NCI-H2171 (cell line): Measurements from ENCODE around the gene CDK3.
A peak's percentile ranks its signal among the peaks of the same experiment; 100 is the strongest.

Source experiments
- DNase-seq: peaks from one replicate; lab custom pipeline; 2025; lab: John Stamatoyannopoulos, UW

Gene CDK3

DNA sequence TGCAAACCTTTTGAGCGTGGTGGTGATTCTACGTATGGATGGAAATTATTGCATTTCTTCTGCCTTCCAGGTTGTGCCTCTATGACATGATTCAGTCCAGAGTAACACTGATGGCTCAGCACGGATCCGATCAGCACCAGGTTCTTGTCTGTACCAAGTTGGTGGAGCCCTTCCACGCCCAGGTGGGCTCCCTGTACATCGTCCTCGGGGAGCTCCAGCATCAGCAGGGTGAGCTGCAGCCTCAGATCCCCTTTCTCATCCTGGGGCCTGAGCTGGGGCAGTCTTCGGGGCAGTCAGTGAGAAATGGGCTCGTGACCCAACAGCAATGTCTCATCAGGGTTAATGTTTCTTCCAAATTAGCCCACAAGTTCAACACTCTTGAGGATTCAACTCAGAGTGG, 9.3 kb upstream of the CDK3 start:
- no peak for DNase-seq

DNA sequence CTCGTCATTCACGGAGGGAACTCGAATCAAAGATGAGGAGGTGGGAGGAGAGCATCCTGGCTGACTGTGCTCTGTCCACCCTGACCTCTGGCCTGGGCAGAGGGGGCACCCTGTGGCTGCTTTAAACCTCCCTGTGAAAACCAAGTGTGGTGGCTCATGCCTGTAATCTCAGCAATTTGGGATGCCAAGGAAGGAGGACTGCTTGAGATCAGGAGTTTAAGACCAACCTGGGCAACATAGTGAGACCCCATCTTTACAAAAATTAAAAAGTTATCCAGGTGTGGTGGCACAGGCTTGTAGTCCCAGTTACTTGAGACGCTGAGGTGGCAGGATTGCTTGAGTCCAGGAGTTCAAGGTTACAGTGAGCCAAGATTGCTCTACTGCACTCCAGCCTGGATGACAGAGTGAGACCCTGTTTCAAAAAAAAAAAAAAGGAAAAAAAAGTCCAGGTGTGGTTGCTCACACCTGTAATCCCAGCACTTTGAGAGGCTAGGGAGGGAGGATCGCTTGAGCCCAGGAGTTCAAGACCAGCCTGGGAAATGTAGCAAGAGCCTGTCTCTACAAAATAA, 5.8 kb upstream of the CDK3 start:
- no peak for DNase-seq

DNA sequence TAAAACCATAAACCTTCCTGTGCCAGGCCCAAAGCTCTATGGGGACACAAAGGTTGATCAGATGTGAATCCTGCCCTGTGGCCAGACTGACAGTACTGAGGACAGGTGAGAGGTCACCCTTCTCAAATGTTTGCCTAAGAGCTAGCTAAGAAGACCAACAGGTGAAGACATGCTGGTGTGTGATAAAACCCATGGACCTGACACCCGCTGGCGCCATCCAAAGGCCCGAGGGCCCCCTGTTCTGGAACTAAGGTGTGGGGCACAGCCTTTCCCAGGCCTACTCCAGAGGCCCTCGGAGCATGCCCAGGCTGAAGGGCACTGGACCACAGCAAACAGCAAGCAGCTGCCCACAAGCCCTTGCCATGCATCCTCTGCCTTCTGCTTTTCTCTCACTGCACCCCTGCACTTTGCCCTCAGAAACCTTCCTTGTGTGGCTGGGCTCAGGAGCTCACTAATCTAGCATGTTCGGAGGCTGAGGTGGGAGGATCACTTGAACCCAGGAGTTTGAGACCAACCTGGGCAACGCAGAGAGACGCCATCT, 5.2 kb upstream of the CDK3 start:
- no peak for DNase-seq

DNA sequence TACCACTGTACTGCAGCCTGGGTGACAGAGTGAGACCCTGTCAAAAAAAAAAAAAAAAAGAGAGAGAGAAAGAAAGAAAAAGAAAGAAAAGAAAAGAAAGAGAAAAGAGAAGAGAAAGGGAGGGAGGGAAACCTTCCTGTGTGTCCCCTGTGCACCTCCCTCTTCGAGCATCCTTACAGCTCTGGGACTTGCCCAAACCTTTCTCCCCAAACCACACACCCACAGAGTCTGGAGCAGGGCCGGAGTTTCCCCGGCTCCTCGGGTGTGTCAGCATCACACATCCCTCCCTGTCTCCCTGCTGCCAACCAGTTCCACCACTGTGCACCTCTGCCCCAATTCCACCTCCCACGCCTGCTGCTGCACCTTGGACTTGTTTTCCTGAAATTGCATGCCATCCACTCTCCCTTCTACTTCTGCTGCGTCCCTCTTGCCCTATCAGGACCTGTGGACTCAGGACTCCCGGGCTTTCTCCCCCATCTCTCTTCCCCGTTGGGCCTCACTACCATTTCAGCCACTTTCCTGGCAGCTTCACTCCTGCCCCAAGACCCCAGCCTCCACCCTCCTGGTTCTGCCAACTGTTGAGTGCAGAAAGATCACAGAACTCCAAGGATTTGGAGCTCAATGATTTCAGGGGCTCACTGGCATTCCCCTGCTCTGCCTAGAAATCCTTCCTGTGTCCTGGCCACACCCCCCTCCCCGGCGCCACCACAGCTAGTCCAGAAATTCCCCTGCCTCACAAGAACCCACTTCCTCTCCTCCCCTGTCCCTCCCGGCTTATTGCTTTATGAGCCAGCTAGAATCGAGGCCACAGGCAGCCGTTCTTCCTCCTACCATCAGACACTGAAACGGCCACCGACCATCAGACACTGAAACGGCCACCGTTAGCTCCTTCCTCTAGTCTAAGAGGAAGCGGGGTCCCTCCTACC, 3.7 kb upstream of the CDK3 start:
- DNase-seq = no peak

DNA sequence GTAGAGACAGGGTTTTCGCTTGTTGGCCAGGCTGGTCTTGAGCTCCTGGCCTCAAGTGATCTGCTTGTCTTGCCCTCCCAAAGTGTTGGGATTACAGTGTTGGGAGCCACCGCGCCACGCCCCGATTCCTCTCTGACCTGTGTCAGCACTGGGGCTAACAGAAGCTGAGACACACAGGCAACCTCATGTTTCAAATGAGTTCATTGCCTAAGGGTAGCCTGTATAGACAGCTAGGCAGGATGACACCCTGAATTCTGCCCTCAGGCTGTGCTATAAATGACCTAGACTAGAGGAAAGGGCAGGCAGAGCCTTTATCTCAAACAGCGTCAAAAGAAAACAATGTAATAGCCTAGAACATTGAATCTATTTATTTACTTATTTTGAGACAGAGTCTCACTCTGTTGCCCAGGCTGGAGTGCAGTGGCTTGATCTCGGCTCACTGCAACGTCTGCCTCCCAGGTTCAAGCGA, 2.3 kb upstream of the CDK3 start:
- DNase-seq = no peak

DNA sequence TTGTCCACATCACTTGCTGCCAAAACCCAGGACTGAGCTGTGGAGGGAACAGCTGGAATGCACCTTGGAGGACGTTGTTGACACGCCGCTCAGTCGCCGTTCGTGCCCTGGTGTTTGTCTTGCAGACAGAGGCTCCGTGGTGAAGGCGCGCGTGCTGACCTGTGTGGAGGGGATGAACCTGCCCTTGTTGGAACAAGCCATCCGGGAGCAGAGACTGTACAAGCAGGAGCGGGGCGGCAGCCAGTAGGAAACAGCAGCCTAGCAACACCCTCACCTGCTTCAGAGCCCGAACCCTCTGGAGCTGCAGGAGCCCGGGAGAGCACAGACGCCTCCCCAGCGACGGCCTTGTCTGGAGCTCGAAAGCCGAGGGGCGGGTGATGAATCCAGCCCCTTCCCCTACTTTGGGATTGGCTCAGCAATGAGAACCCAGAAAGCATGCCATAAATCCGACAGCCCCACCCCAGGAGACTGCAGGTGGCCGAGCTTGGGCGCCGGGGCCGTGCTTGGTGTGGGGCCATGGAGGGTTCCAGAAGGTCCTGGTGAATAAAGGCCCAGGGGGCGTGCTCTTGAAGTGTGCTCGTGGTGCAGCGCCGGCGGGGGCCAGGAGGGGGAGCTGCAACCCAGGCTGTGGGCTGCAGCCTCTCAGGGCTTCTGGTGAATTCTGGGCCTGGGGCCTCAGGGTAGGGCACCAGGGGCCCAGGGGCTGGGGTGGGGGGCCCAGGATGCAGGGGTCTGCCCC, 470 bp upstream of the CDK3 start:
- no peak for DNase-seq

DNA sequence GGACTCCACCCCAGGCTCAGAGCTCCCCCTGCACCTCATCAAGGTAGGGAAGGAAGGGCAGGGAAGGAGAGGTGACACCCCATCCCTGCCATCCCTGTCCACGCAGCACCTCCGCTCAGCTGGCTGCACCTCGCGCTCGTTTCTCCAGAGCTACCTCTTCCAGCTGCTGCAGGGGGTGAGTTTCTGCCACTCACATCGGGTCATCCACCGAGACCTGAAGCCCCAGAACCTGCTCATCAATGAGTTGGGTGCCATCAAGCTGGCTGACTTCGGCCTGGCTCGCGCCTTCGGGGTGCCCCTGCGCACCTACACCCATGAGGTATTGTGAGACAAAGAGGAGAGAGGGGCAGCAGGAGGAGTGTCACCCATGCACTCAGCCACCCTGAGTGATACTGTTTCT, 1.4 kb downstream of the CDK3 start:
- no peak for DNase-seq

DNA sequence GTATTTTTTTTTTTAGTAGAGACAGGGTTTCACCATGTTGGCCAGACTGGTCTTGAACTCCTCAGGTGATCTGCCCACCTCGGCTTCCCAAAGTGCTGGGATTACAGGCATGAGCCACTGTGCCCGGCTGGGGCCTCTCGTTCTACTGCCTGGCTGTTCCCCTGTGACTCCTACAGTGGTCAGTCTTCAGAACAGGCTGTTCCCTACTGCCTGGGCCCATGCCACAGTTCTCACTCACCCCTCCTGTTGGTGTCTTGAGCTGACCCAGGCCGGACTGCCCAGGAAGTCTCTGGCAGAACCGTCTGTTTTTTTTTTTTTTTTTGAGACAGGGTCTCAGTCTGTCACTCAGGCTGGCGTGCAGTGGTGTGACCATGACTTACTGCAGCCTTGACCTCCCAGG, 3.3 kb downstream of the CDK3 start:
- no peak for DNase-seq

DNA sequence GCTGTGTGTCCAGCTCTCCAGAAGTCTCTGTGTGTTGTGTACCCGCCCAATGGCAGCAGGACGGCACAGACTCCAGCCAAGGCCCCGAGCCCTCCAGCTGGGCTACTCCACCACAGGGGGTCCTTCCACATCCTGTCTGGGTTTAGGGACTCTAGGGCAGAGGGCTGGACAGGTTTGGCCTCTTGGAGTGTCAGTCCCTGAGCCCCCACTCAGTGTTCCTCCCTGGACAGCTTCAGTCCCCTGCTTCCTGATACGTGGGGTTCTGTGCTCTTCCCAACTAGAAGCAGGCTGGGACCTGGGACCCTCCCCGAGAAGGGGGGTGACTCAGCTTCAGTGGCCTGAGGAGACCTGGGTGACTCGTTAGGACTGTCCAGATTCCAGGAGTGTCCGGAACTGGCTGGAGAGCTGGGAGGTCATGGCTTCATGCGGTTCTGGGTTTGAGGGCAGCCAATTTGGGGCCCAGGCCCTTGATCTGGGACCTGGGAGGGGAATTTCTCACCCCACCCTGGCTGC, 4.2 kb downstream of the CDK3 start:
- no peak for DNase-seq

DNA sequence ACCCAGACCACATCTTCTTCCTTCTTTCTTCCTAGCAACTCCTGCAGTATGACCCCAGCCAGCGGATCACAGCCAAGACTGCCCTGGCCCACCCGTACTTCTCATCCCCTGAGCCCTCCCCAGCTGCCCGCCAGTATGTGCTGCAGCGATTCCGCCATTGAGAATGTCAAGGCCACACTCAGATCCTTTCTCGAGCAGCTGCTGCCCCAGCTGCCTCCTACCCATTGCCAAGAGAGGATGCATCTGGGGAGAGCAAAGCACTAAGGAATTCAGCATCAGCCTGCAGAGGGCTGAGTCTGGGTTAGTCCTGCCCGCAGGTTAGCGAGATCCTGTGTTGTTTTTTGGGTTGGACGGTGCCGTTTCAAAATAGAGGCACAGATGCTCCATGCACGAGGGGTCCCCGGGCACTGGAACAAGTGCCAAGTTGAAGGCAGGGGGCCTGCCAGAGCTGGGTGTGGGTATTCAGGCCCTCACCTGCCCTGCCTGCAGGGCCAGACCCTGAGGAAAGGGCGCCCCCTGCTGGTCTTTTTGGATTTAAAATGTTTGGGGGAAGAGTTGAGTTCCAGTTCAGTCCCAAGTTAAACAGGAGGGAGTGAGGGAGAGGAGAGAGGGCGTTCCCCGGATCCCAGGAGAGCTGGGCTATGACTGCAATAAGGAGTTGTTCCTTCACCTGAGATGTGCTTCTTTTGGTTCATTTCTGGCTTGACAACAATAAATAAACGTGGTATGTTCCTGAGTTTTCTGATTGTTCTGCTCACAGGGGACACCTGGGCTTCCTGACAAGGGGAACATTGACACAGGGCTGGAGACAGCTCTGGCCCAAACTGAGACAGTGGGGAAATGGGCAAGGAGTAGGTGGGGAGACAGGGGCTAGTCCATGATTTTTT, 4.9 kb downstream of the CDK3 start:
- DNase-seq = peak; percentile 82

DNA sequence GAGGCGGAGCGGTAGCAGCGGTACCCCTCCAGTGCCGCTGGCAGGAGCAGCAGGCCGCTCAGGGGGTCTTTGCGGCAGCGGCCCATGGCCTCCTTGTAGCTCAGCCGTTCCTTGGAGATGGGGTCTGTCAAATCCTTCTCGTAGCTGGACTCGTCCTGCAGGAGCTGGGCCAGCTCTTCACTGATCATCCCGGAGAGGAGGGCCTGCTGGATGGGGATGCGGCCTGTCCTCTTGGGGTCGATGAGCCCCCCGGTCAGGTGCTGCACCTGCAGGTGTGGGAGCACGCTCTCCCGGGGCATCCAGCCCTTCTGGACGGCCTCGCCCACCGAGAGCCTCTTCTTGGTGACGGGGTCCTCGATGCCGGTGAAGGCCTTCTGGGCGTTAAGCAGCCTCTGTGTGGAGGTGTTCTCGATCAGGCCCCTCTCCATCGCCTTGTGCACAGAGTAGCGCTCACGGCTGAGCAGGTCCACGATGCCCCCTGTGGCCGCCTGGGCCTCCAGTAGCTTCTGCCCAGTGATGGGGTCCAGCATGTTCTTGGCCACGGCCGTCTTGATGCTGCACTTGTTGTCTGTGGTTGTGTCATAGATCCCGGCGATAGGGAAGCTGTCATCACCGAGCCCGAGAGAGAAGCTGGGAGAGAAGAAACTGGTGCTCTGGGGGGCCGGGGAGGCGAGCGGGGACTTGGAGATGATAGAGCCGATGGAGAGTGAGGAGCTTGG, 6.6 kb downstream of the CDK3 start:
- no peak for DNase-seq

DNA sequence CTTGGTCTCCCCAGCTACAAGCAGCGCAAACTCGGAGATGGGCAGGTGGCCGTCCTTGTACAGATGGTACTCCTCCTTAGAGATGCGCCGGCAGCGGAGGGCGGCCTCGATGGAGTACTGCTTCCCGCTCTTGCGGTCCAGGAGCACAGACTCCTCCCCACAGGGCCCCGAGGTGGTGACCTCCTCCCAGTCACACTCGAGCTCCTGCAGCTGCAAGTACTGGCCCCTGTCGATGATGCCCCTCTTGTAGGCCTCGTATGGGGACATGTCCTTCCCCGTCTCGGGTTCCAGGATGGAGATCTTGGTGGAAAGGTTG, 7.2 kb downstream of the CDK3 start:
- DNase-seq = no peak

DNA sequence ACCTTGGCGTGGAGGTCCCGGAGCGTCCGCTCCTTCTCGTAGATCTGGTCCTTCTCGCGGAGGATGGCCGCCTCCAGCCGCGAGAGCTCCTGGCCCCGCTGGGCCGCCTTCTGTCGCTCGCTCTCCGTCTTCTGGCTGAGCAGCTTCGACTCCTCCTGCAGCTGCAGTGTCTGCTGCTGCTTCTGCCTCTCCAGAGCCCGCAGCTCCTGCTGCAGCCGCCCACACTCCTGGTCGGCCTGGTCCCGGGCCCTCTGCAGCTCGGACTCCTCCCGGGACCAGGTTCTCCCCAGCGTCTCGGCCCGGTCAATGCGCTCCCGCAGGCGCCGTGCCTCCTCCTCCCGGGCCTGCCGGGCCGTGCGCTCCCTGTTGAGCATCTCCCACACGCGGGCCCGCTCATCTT, 7.6 kb downstream of the CDK3 start:
- no peak for DNase-seq

DNA sequence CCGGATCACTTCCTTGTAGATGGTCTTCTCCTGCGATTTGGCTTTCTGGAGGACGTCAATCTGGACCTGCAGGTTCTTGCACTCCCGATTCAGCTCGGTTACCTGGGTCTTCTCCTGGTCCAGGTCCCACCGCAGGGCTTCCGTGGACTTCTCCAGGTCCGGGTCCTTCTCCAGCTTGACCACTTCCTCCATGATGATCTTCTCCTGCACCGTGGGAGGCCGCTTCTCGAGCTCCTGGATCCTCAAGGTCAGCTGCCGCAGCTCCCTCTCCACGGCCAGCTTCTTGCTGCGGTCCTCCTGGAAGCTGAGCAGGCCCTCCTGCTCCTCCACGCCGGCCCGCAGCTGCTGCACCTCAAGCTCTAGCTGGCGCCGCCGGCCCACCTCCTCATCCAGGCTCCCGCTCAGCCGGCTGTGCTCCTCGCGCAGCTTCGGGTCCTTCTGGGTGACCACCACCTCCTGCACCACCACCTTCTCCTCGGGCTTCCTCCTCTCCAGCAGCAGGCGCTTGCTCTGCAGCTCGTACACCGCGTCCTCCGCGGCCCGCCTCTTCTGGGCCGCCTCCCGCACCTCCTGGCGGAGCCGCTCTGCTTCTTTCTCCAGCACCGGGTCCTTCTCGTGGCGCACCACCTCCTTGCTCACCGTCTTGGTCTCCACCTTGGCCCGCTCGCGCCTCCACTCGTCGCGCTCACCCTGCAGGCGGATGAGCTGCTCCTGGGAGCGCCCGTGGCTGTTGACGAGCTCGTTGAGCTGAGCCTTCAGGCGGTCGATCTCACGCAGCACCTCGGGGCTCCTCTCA, 8.2 kb downstream of the CDK3 start:
- DNase-seq = no peak

DNA sequence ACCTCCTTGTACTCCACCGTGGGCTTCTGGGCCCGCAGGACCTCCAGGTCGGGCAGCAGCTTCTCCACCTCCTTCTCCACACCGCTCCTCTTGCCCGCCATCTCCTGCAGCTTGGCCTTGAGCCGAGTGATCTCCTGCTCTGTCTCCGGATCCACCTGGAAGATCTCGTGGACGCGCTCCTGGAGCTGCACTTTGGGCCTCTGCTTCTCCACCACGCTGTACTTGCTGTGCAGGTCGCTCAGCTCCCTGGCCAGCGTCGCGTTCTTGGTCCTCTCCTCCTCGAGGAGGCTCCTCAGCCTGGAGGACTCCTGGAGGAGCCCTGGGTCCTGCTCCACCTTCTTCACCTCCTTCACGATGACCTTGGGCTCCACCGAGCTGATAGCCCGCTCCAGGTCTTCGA, 8.8 kb downstream of the CDK3 start:
- DNase-seq = no peak

DNA sequence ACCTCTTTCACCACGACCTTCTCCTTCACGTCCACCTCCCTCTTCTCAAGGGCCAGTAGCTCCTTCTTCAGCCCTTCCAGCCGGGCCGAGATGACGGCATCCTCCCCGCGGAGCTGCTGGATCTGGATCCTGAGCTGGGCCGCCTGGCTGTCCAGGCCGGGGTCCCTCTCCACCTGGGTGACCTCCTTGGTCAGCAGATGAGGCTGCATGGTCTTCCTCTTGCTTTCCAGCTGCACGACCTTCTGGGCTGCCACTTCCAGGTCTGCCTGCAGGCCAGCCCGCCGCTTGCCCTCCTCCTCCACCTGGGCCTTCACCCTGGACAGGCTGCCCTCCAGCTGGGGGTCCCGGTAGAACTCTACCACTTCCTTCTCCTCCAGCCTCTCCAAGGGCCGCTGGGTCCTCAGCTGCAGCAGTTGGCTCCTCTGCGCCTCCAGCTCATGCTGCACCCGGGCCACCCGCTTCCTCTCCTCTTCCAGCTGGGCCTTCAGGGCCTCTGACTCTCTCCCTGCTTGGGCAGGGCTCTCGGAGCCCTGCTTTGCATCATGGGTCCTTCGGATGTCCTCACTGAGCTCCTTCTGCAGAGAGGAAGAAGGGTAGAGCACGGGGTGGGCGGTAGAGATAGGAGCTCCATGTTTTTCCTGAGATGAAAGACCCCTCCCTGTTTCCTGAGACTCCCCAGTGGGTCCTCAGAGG, 9.5 kb downstream of the CDK3 start:
- DNase-seq = no peak

DNA sequence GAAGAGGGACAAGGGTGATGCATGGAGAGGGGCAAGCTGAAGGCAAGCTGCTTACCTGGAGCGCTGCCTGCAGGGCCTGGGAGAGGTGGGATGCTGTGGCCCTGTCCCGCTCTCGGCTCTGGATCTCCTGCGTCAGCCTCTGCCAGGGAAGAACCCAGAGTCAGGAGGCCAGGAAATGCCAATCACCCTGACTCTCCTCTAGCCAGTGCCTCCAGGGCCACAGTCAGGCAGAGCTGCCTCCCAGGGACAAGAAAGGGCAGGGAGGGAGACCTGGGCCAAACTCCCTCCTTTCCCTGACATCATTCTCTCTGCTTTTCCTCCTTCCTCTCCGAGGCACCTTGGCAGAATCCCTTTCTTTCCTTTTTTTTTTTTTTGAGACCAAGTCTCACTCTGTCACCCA, 11.3 kb downstream of the CDK3 start:
- DNase-seq = no peak

DNA sequence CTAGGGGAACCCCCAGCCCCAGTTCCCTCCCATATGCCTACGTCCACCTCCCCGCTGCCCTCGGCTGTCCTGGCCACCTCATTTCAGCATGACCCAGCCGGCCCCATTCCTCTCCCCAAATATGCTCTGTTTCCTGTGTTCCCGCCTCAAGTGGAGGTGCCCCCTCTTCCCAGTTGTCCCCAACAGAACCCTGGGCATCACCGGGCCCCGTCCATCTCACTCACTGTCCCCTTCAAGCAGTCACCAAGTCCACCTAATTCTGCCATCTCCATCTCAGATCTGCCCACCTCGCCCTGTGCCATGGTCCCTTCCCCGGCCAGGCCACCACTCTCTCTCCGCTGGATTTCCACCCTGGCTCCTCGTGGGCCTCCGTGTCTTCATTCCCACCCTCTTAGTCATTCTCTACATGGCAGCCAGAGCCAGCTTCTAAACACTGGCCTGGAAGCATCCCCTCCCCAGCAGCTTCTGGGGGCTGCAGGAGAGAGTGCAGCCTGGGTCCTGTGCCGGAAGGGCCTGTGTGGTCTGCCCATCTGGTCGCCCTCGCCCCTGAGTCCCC, 12.8 kb downstream of the CDK3 start:
- DNase-seq = no peak
